HepG2 (cell line): Measurements from ENCODE around the gene HNRNPUL2. TPM values are rescaled to one million over a fixed set of nuclear protein-coding genes. Genes with fewer than 3 reads are reported as not detected.

Experiments
- ATAC-seq: fragments of 200-7000 bp; cut with Tn5 transposase; 3 replicates; pipeline ENCODE4 v1.9.1; 2020; ENCODE audit warnings: mild to moderate bottlenecking, moderate library complexity
- BruUV-seq: library from RNA; stranded (reverse); fragments of 400-500 nt; replicated peaks from 2 replicates; lab custom pipeline; 2021; lab: Mats Ljungman, UMichigan
- CTCF ChIA-PET: fragments of 300-600 bp; formaldehyde crosslinking; extraction: SDS; loops from one replicate; lab custom pipeline; 2021; ENCODE audit warnings: low total read pairs, inconsistent platforms, low intra/inter-chr PET ratio; lab: Yijun Ruan, JAX
- POLR2A ChIA-PET: fragments of 350-600 bp; sonication (Branson Sonifier 250); formaldehyde crosslinking; loops from one replicate; lab custom pipeline; 2020; ENCODE audit warnings: antibody characterized with exemption, inconsistent platforms; lab: Yijun Ruan, JAX
- DNase-seq: peaks from one replicate; pipeline ENCODE4 v3.0.0-alpha.2; 2015; ENCODE audit warnings: low spot score
- FAIRE-seq: peaks from 3 replicates; lab custom pipeline; 2011; peaks lifted over from hg19 to GRCh38; lab: Jason Lieb, UNC
- H2AFZ ChIP-seq: one replicate; pipeline ENCODE4 v1.6.1; 2011; ENCODE audit warnings: low read length, inconsistent platforms
- H3K27ac ChIP-seq: fragments of 300-600 bp; 3 replicates; pipeline ENCODE4 v1.8.0; 2011; ENCODE audit warnings: mixed run types, mild to moderate bottlenecking, mixed read lengths, low read length, inconsistent platforms; ENCODE audit not compliant: insufficient read depth; ENCODE audit errors: extremely low read length
- H3K27me3 ChIP-seq, 2 experiments: fragments of 200-600 bp in 1 of 2; 2 replicates in 1 of 2; 3 replicates in 1 of 2; pipeline versions ENCODE4 v1.6.0 to v1.8.0; 2011; ENCODE audit warnings: low read length in 2 of 2, mild to moderate bottlenecking in 2 of 2, moderate library complexity in 2 of 2, inconsistent platforms in 1 of 2; ENCODE audit not compliant: insufficient read depth in 2 of 2, control insufficient read depth in 1 of 2
- H3K36me3 ChIP-seq, 2 experiments: fragments of 200-600 bp in 1 of 2; replicated peaks in 1 of 2; 2 replicates in 1 of 2; 3 replicates in 1 of 2; pipeline versions ENCODE4 v1.5.1 to v1.8.0; 2011; ENCODE audit warnings: low read length in 2 of 2, inconsistent platforms in 1 of 2; ENCODE audit not compliant: insufficient read depth in 2 of 2, control insufficient read depth in 1 of 2
- H3K4me1 ChIP-seq: 2 replicates; pipeline ENCODE4 v1.5.1; 2012; ENCODE audit warnings: low read length, inconsistent platforms; ENCODE audit not compliant: insufficient read depth
- H3K4me2 ChIP-seq: 2 replicates; pipeline ENCODE4 v1.6.0; 2011; ENCODE audit warnings: low read depth, low read length, inconsistent platforms
- H3K4me3 ChIP-seq, 3 experiments: fragments of 200-600 bp in 1 of 3; sonication (generic), shearing (Covaris generic) in 1 of 3; replicated peaks in 1 of 3; 2 replicates each; pipeline ENCODE4 v1.5.1; 2011 to 2016; ENCODE audit warnings: low read length in 3 of 3, inconsistent platforms in 2 of 3, low read depth in 2 of 3, mild to moderate bottlenecking in 2 of 3, control low read depth in 1 of 3, mixed read lengths in 1 of 3; ENCODE audit not compliant: insufficient read depth in 1 of 3
- H3K79me2 ChIP-seq: one replicate; pipeline ENCODE4 v1.6.1; 2011; ENCODE audit warnings: low read length, inconsistent platforms; ENCODE audit not compliant: insufficient read depth
- H3K9ac ChIP-seq: 2 replicates; pipeline ENCODE4 v1.6.0; 2011; ENCODE audit warnings: mild to moderate bottlenecking, low read depth, low read length, inconsistent platforms; ENCODE audit not compliant: insufficient read depth
- H3K9me3 ChIP-seq: 2 replicates; pipeline ENCODE4 v1.5.1; 2012; ENCODE audit warnings: mild to moderate bottlenecking, low read length
- H4K20me1 ChIP-seq: 2 replicates; pipeline ENCODE4 v1.6.0; 2011; ENCODE audit warnings: inconsistent platforms, mild to moderate bottlenecking, low read length, moderate library complexity; ENCODE audit not compliant: insufficient read depth
- ATF7 ChIP-seq, 2 experiments: fragments of 450-650 bp in 1 of 2; sonication (generic) in 1 of 2; formaldehyde crosslinking in 1 of 2; IDR thresholded peaks; 2 replicates each; pipeline versions ENCODE4 v1.4.0 to v1.6.1; 2016 to 2020; ENCODE audit warnings: antibody characterized with exemption in 1 of 2, mild to moderate bottlenecking in 1 of 2, missing genetic modification reagents in 1 of 2
- BATF2 ChIP-seq: sonication (generic); formaldehyde crosslinking; IDR thresholded peaks from 2 replicates; pipeline ENCODE4 v1.8.0; 2022; ENCODE audit warnings: mild to moderate bottlenecking, missing genetic modification reagents, moderate library complexity
- CBX5 ChIP-seq: sonication (generic); formaldehyde crosslinking; IDR thresholded peaks from 2 replicates; pipeline ENCODE4 v1.4.0; 2020; ENCODE audit warnings: missing genetic modification reagents, borderline replicate concordance
- ISX ChIP-seq: sonication (generic); formaldehyde crosslinking; conservative IDR thresholded peaks from 2 replicates; pipeline ENCODE4 v1.5.0; 2020; ENCODE audit warnings: missing genetic modification reagents
- KLF12 ChIP-seq: sonication (generic); formaldehyde crosslinking; IDR thresholded peaks from 2 replicates; pipeline ENCODE4 v1.4.0; 2020; ENCODE audit warnings: missing genetic modification reagents, borderline replicate concordance
- MEIS2 ChIP-seq: sonication (generic); formaldehyde crosslinking; IDR thresholded peaks from 2 replicates; pipeline ENCODE4 v1.9.0; 2021; ENCODE audit warnings: mild to moderate bottlenecking, missing genetic modification reagents
- MIXL1 ChIP-seq: IDR thresholded peaks from 2 replicates; pipeline ENCODE4 v1.6.1; 2016
- MTA1 ChIP-seq: sonication (generic); formaldehyde crosslinking; IDR thresholded peaks from 2 replicates; pipeline ENCODE4 v1.4.0; 2020; ENCODE audit warnings: missing genetic modification reagents, mild to moderate bottlenecking, borderline replicate concordance
- NBN ChIP-seq: fragments of 450-650 bp; conservative IDR thresholded peaks from 2 replicates; pipeline ENCODE4 v1.6.1; 2017
- NR2F6 ChIP-seq, 2 experiments: IDR thresholded peaks; 2 replicates each; pipeline ENCODE4 v1.6.1; 2016; ENCODE audit warnings: antibody characterized with exemption in 1 of 2, mild to moderate bottlenecking in 1 of 2
- SMYD3 ChIP-seq: sonication (generic); formaldehyde crosslinking; IDR thresholded peaks from 2 replicates; pipeline ENCODE4 v1.8.1; 2023; ENCODE audit warnings: mild to moderate bottlenecking, missing genetic modification reagents
- SOX5 ChIP-seq: IDR thresholded peaks from 2 replicates; pipeline ENCODE4 v1.6.1; 2016; ENCODE audit warnings: borderline replicate concordance
- STAT6 ChIP-seq: sonication (generic); formaldehyde crosslinking; IDR thresholded peaks from 2 replicates; pipeline ENCODE4 v1.4.0; 2020; ENCODE audit warnings: missing genetic modification reagents, mild to moderate bottlenecking, borderline replicate concordance
- TAF1 ChIP-seq: sonication (generic); formaldehyde crosslinking; IDR thresholded peaks from 2 replicates; pipeline ENCODE4 v1.4.0; 2020; ENCODE audit warnings: missing genetic modification reagents
- ZMAT3 ChIP-seq: sonication (generic); formaldehyde crosslinking; conservative IDR thresholded peaks from 2 replicates; pipeline ENCODE4 v1.7.0; 2021; ENCODE audit warnings: missing genetic modification reagents
- ZMYM2 ChIP-seq: sonication (generic); formaldehyde crosslinking; IDR thresholded peaks from 2 replicates; pipeline ENCODE4 v1.8.0; 2022; ENCODE audit warnings: mild to moderate bottlenecking, missing genetic modification reagents
- ZNF383 ChIP-seq: sonication (generic); formaldehyde crosslinking; IDR thresholded peaks from 2 replicates; pipeline ENCODE4 v1.4.0; 2020; ENCODE audit warnings: missing genetic modification reagents, mild to moderate bottlenecking, borderline replicate concordance
- ZNF670 ChIP-seq: sonication (generic); formaldehyde crosslinking; IDR thresholded peaks from 2 replicates; pipeline ENCODE4 v1.8.0; 2022; ENCODE audit warnings: mild to moderate bottlenecking, missing genetic modification reagents, borderline replicate concordance
- ZNF691 ChIP-seq: sonication (generic); formaldehyde crosslinking; IDR thresholded peaks from 2 replicates; pipeline ENCODE4 v1.4.0; 2020; ENCODE audit warnings: missing genetic modification reagents, low read depth, mild to moderate bottlenecking, borderline replicate concordance
- ZNF784 ChIP-seq: sonication (generic); formaldehyde crosslinking; IDR thresholded peaks from 2 replicates; pipeline ENCODE4 v1.5.1; 2020; ENCODE audit warnings: missing genetic modification reagents, mild to moderate bottlenecking, borderline replicate concordance
- WGBS: methylation state at CpG from one replicate; pipeline ENCODE4 v1.1.6; 2017; ENCODE audit warnings: low lambda C conversion rate; 5-methylcytosine and 5-hydroxymethylcytosine counted together
- in situ Hi-C: cut with HindIII; loops from 2 replicates; pipeline ENCODE4 v1.10.0; 2017; ENCODE audit warnings: low pct_unique_long_range_greater_than_20kb; ENCODE audit not compliant: extremely low pct_ligation_motif_present
- intact Hi-C: fragments of 100-400 bp; cut with micrococcal nuclease; formaldehyde crosslinking; loops from one replicate; pipeline ENCODE4 v1.10.0; 2022; ENCODE audit not compliant: unreplicated experiment
- polyA plus RNA-seq, 8 experiments: library from polyadenylated mRNA; depleted of rRNA in 3 of 8; stranded (reverse) in 7 of 8; unstranded in 1 of 8; fragments of >200 nt; fragmentation: Illumina TruSeq in 4 of 8; extraction: Trizol in 4 of 8; gene quantifications; 2 replicates each; pipeline versions ENCODE4 v1.2.1 to v1.2.3, GENCODE V29; 2011 to 2016; ENCODE audit warnings: low read depth in 4 of 8, missing spikeins in 1 of 8, mixed read lengths in 1 of 8; ENCODE audit not compliant: insufficient read depth in 1 of 8
- total RNA-seq, 5 experiments: library from RNA; depleted of rRNA; stranded (reverse); fragments of >200 nt; fragmentation: Illumina TruSeq; extraction: Trizol; gene quantifications; 2 replicates each; pipeline ENCODE4 v1.2.3, GENCODE V29; 2016; ENCODE audit warnings: low read depth in 1 of 5

HNRNPUL2 gene
- total and polyA plus RNA-seq, 2 of the 13 experiments (the other 11 are each of a cell fraction or from before 2014, with no cell fraction given): 8.4 to 9.6 TPM

- CTCF ChIA-PET: no interaction called here
- WGBS: 94% methylated on average over 11 of the region's 11 CpGs
- no peak for ATAC-seq
- intact Hi-C loops: no loop called here
- no peak for TF ChIP-seq NR2F6 (IDR thresholded peaks at IDR 0.05)
- TF ChIP-seq NR2F6 (CRISPR knock-in tag; IDR thresholded peaks at IDR 0.05): no peak
- no peak for TF ChIP-seq ZMYM2 (CRISPR knock-in tag)
- TF ChIP-seq NBN: no peak
- no peak for TF ChIP-seq ZNF691 (CRISPR knock-in tag)
- no peak for TF ChIP-seq MTA1 (CRISPR knock-in tag)
- TF ChIP-seq ATF7 (IDR thresholded peaks at IDR 0.05): no peak
- TF ChIP-seq ATF7 (CRISPR knock-in tag; IDR thresholded peaks at IDR 0.05): no peak
- TF ChIP-seq SOX5 (CRISPR knock-in tag): no peak
- TF ChIP-seq MEIS2 (CRISPR knock-in tag): no peak
- TF ChIP-seq ZNF383 (CRISPR knock-in tag): no peak
- TF ChIP-seq STAT6 (CRISPR knock-in tag): no peak
- no peak for TF ChIP-seq TAF1 (CRISPR knock-in tag)
- no peak for TF ChIP-seq CBX5 (CRISPR knock-in tag)
- no peak for TF ChIP-seq BATF2 (CRISPR knock-in tag)
- no peak for TF ChIP-seq ZNF784 (CRISPR knock-in tag)
- no peak for TF ChIP-seq ISX
- no peak for TF ChIP-seq MIXL1
- TF ChIP-seq ZNF670 (CRISPR knock-in tag): no peak
- TF ChIP-seq KLF12 (CRISPR knock-in tag): no peak
- TF ChIP-seq ZMAT3 (CRISPR knock-in tag): no peak
- TF ChIP-seq SMYD3: no peak
- H4K20me1 ChIP-seq: peaks cover 6% of the 10 kb centered on the region; the same call in 1 of the 2 replicates
- no peak overlapping the region for H3K27ac ChIP-seq
- no peaks in the 10 kb centered on the region for H3K79me2 ChIP-seq
- no TSS peak for BruUV-seq
- H3K9me3 ChIP-seq: no peaks in the 10 kb centered on the region
- H3K27me3 ChIP-seq: no peaks in the 10 kb centered on the region
- in situ Hi-C loops: loop anchor here (10.0 kb wide), 1 partner anchor 307 kb away; no protein-coding TSS in a partner anchor
- H3K4me3 ChIP-seq: no peak overlapping the region
- no peak for DNase-seq
- no peak overlapping the region for H2AFZ ChIP-seq
- no peak overlapping the region for H3K4me2 ChIP-seq
- H3K36me3 ChIP-seq: peaks cover 2 to 7% of the 10 kb centered on the region in 2 experiments; a peak in 4 of 5 replicates
- H3K9ac ChIP-seq: no peak overlapping the region
- peaks cover 18% of the 10 kb centered on the region for H3K4me1 ChIP-seq
- no peak for FAIRE-seq
- POLR2A ChIA-PET: interaction anchor here (2.1 kb wide), 1 partner anchor 37 kb away, joined by 5 read pairs; the partner anchor contains the start of genes C11orf98 and CSKMT
Observed at GRCh38 chr11:62702246-62702645, 25.0 kb downstream of the HNRNPUL2 start.
